Calu3 (cell line): ENCODE data around the gene SERINC5. TPM values are rescaled to one million over a fixed set of nuclear protein-coding genes. Genes with fewer than 3 reads are reported as not detected.

Experiments
- BruUV-seq: library from RNA; stranded (reverse); fragments of 400-500 nt; replicated peaks from 2 replicates; lab custom pipeline; 2021; lab: Mats Ljungman, UMichigan
- CTCF ChIA-PET: fragments of 300-600 bp; sonication (Branson Sonifier 250); formaldehyde crosslinking; loops from one replicate; lab custom pipeline; 2022; ENCODE audit warnings: antibody characterized with exemption; lab: Charles Lee
- DNase-seq: peaks from one replicate; pipeline ENCODE4 v3.0.0; 2022
- H3K27ac Mint-ChIP-seq: one replicate; pipeline ENCODE4 v1.8.0; 2022; ENCODE audit warnings: mixed read lengths; ENCODE audit not compliant: unreplicated experiment
- H3K27me3 Mint-ChIP-seq: one replicate; pipeline ENCODE4 v1.8.0; 2022; ENCODE audit warnings: mixed read lengths; ENCODE audit not compliant: unreplicated experiment
- H3K36me3 Mint-ChIP-seq: one replicate; pipeline ENCODE4 v1.8.0; 2022; ENCODE audit warnings: mild to moderate bottlenecking, moderate library complexity, mixed read lengths; ENCODE audit not compliant: insufficient read depth, unreplicated experiment
- H3K4me1 Mint-ChIP-seq: one replicate; pipeline ENCODE4 v1.8.0; 2022; ENCODE audit warnings: mild to moderate bottlenecking, low read depth, mixed read lengths; ENCODE audit not compliant: unreplicated experiment
- H3K4me3 Mint-ChIP-seq: one replicate; pipeline ENCODE4 v1.8.0; 2022; ENCODE audit warnings: mild to moderate bottlenecking, low read depth, moderate library complexity, mixed read lengths; ENCODE audit not compliant: unreplicated experiment
- H3K9me3 Mint-ChIP-seq: one replicate; pipeline ENCODE4 v1.8.0; 2022; ENCODE audit warnings: low read depth, mixed read lengths; ENCODE audit not compliant: unreplicated experiment
- intact Hi-C: fragments of 100-400 bp; cut with micrococcal nuclease; formaldehyde crosslinking; loops from one replicate; pipeline ENCODE4 v1.10.0; 2022; ENCODE audit not compliant: unreplicated experiment
- total RNA-seq: library from RNA; stranded (reverse); gene quantifications from 2 replicates; pipeline ENCODE4 v1.2.3, GENCODE V29; 2022
- TF ChIP-seq, protein P1 (sequence below): fragments of 200-600 bp; IDR thresholded peaks from one replicate; pipeline ENCODE4 v1.8.0; 2022; ENCODE audit warnings: antibody characterized with exemption; ENCODE audit not compliant: unreplicated experiment

SERINC5 gene
- total RNA-seq, 1 experiment from 2014 or later: 47.0 TPM

- H3K27me3 Mint-ChIP-seq: peaks cover 25% of the 10 kb centered on the region
- no TSS peak for BruUV-seq
- no peaks in the 10 kb centered on the region for H3K4me1 Mint-ChIP-seq
- H3K27ac Mint-ChIP-seq: no peak overlapping the region
- H3K36me3 Mint-ChIP-seq: no peaks in the 10 kb centered on the region
- TF ChIP-seq, protein P1, sequence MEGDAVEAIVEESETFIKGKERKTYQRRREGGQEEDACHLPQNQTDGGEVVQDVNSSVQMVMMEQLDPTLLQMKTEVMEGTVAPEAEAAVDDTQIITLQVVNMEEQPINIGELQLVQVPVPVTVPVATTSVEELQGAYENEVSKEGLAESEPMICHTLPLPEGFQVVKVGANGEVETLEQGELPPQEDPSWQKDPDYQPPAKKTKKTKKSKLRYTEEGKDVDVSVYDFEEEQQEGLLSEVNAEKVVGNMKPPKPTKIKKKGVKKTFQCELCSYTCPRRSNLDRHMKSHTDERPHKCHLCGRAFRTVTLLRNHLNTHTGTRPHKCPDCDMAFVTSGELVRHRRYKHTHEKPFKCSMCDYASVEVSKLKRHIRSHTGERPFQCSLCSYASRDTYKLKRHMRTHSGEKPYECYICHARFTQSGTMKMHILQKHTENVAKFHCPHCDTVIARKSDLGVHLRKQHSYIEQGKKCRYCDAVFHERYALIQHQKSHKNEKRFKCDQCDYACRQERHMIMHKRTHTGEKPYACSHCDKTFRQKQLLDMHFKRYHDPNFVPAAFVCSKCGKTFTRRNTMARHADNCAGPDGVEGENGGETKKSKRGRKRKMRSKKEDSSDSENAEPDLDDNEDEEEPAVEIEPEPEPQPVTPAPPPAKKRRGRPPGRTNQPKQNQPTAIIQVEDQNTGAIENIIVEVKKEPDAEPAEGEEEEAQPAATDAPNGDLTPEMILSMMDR: no peak
- no peak for DNase-seq
- peaks cover 2% of the 10 kb centered on the region for H3K9me3 Mint-ChIP-seq
- CTCF ChIA-PET: interaction anchor here (0.7 kb wide), 1 partner anchor 49 kb away, joined by 3 read pairs; no protein-coding TSS in a partner anchor
- H3K4me3 Mint-ChIP-seq: no peak overlapping the region
- intact Hi-C loops: no loop called here
Measured at GRCh38 chr5:80076131-80077050, 179.5 kb downstream of the SERINC5 start.

- intact Hi-C loops: no loop called here
- Mint-ChIP-seq H3K36me3 (no peaks in the 10 kb centered on the region), H3K27ac (no peak overlapping the region), H3K4me3 (no peak overlapping the region), H3K9me3 (no peaks in the 10 kb centered on the region), H3K4me1 (no peaks in the 10 kb centered on the region), H3K27me3 (peaks cover 14% of the 10 kb centered on the region)
- CTCF ChIA-PET: no interaction called here
- TF ChIP-seq, protein P1: no peak
- BruUV-seq: no TSS peak
- no peak for DNase-seq
Measured at GRCh38 chr5:80072103-80073073, 183.5 kb downstream of the SERINC5 start.

- no peak for DNase-seq
- TF ChIP-seq, protein P1: no peak
- Mint-ChIP-seq H3K36me3 (no peaks in the 10 kb centered on the region), H3K27ac (no peak overlapping the region), H3K9me3 (no peaks in the 10 kb centered on the region), H3K4me1 (no peaks in the 10 kb centered on the region), H3K4me3 (no peak overlapping the region), H3K27me3 (peaks cover 14% of the 10 kb centered on the region)
- intact Hi-C loops: no loop called here
- BruUV-seq: no TSS peak
- CTCF ChIA-PET: no interaction called here
Measured at GRCh38 chr5:80071510-80072021, 184.3 kb downstream of the SERINC5 start.
